Choroid plexus epithelial cell (primary cell): Measurements from ENCODE around the gene TMX3.

Experiments used
- DNase-seq: peaks from one replicate; pipeline ENCODE4 v3.0.0-alpha.2; 2010; ENCODE audit warnings: low read depth
- H3K4me3 ChIP-seq: 2 replicates; pipeline ENCODE4 v1.5.1; 2011; ENCODE audit warnings: low read depth, mild to moderate bottlenecking, control low read depth, low read length, moderate library complexity
- TF ChIP-seq, protein P1 (sequence below): conservative IDR thresholded peaks from 2 replicates; pipeline ENCODE4 v1.5.1; 2011; ENCODE audit warnings: low read depth, mild to moderate bottlenecking, control low read depth, inconsistent platforms, low read length, moderate library complexity

TMX3 gene

DNA sequence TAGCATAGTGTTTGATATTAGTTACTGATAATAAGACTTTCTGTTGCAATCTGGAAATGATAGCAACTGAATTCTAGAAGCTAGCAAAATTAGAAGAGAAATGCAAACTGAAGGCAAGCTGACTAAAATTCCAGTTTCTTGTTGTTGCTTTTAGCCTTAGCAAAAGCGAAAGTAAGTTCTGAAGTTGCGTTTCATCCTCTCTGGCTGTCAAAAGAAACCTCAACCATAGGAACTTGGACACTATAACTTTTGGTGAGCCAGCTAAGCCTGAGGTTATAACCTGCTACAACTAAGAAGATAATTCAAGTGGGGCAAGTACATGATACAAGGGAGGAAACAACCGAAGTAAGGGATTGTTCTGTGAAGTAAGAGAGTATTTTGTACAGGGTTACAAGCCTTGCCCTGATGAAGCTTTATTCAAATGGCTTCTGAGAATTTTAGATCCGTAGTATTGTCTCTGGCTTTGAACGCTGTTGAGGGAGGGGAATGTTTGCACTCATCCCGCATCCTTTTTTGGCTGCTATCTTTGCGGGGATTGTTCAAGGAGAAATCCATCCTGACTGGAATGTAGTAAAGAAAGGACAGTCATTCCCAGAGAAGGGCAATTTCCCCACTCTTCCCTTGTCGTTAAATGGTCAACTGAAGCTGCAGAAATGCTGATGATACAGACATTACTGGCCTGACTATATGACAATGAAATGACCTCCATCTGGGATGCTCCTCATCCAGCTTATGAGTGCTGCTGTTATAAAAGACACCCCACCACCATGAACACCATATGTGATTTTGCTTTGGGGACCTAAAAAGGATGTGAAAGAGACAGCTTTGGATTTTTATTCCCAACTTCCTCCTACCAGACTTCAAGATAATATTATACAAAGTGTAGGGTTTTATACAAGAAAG is 7.0 kb upstream of the TMX3 start:
- TF ChIP-seq, protein P1, sequence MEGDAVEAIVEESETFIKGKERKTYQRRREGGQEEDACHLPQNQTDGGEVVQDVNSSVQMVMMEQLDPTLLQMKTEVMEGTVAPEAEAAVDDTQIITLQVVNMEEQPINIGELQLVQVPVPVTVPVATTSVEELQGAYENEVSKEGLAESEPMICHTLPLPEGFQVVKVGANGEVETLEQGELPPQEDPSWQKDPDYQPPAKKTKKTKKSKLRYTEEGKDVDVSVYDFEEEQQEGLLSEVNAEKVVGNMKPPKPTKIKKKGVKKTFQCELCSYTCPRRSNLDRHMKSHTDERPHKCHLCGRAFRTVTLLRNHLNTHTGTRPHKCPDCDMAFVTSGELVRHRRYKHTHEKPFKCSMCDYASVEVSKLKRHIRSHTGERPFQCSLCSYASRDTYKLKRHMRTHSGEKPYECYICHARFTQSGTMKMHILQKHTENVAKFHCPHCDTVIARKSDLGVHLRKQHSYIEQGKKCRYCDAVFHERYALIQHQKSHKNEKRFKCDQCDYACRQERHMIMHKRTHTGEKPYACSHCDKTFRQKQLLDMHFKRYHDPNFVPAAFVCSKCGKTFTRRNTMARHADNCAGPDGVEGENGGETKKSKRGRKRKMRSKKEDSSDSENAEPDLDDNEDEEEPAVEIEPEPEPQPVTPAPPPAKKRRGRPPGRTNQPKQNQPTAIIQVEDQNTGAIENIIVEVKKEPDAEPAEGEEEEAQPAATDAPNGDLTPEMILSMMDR, result no peak

GRCh38 chr18:68714366-68714711 is 569 bp downstream of the TMX3 start:
- TF ChIP-seq, protein P1, result no peak
- H3K4me3 ChIP-seq, result peak overlapping the region; percentile 90
- peak; percentile 20 for DNase-seq

More for the DNA sequence above, 7.0 kb upstream of the TMX3 start:
- DNase-seq, result peak; percentile 54
- H3K4me3 ChIP-seq, result peak overlapping the region; percentile 9

DNA sequence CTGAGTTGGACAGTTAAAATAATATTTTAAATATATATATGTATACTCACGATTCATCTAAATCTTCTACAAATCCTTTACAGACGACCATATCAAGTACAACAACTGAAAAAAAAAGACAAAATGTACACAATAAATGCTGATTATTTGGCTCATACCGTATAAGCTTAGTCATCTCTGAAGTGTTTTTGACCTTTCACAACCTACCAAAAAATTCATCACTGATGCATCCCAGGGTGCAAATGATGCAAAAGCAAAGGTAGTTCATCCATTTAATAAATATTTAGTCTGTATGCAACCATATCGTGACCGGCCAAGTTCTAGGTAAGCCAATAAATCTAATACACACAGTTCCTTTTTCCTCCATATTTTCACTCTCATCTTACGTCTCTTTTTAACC is 1.1 kb downstream of the TMX3 start:
- peak; percentile 16 for DNase-seq
- H3K4me3 ChIP-seq, result peak overlapping the region; percentile 90
- TF ChIP-seq, protein P1, result no peak

DNA sequence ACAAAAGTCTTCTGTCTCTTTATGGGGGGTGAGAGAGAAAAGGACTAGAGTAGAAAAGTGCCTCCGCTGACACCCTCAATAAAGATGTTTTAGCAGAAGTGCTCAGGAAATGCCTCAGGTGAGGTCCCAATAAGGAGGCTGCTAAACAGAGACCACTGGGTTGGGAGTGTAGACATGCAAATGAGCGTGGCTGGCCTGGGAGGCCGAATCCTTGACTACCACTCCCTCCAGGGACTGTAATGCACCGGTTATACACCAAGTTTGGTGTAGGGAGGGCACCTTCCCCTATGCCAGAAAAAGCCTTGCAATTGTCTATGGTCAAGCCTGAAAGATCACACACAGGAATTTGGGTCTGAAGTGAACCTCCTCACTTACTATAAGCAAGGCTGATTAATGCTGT is 1.8 kb downstream of the TMX3 start:
- TF ChIP-seq, protein P1, result no peak
- H3K4me3 ChIP-seq, result no peak overlapping the region

GRCh38 chr18:68707646-68708045 is 7.3 kb downstream of the TMX3 start:
- TF ChIP-seq, protein P1, result no peak
- DNase-seq, result no peak

More for the DNA sequence above, 1.8 kb downstream of the TMX3 start:
- DNase-seq, result no peak

GRCh38 chr18:68705119-68705518 is 9.8 kb downstream of the TMX3 start:
- TF ChIP-seq, protein P1, result no peak
- no peak for DNase-seq
- H3K4me3 ChIP-seq, result no peak overlapping the region

More at GRCh38 chr18:68707646-68708045, 7.3 kb downstream of the TMX3 start:
- no peak overlapping the region for H3K4me3 ChIP-seq

GRCh38 chr18:68703326-68703725 is 11.6 kb downstream of the TMX3 start:
- DNase-seq, result no peak
- TF ChIP-seq, protein P1, result no peak
- H3K4me3 ChIP-seq, result no peak overlapping the region
